H9 (cell line): ENCODE data around the gene CHRM4. TPM values are rescaled to one million over a fixed set of nuclear protein-coding genes. Genes with fewer than 3 reads are reported as not detected.

Experiments
- DNase-seq: peaks from one replicate; pipeline ENCODE4 v3.0.0-alpha.2; 2017
- H2AFZ ChIP-seq: one replicate; pipeline ENCODE4 v1.6.1; 2013; ENCODE audit warnings: mild to moderate bottlenecking, low read length, control low read depth, moderate library complexity
- H2AK5ac ChIP-seq: 2 replicates; pipeline ENCODE4 v1.6.1; 2013; ENCODE audit warnings: low read length, control low read depth, mixed read lengths; ENCODE audit not compliant: insufficient read length
- H2BK120ac ChIP-seq: one replicate; pipeline ENCODE4 v1.6.1; 2013; ENCODE audit warnings: low read depth, mild to moderate bottlenecking, low read length, control low read depth, inconsistent platforms; ENCODE audit not compliant: poor library complexity, severe bottlenecking
- H2BK12ac ChIP-seq: 2 replicates; pipeline ENCODE4 v1.6.1; 2013; ENCODE audit warnings: low read length, control low read depth, mixed read lengths, low read depth; ENCODE audit not compliant: insufficient read length
- H2BK15ac ChIP-seq: 2 replicates; pipeline ENCODE4 v1.6.1; 2013; ENCODE audit warnings: low read depth, low read length, control low read depth
- H2BK20ac ChIP-seq: one replicate; pipeline ENCODE4 v1.6.1; 2013; ENCODE audit warnings: low read depth, mild to moderate bottlenecking, low read length, control low read depth, inconsistent platforms; ENCODE audit not compliant: poor library complexity, severe bottlenecking
- H2BK5ac ChIP-seq: 2 replicates; pipeline ENCODE4 v1.6.1; 2013; ENCODE audit warnings: low read length, control low read depth, mixed read lengths; ENCODE audit not compliant: insufficient read length
- H3K14ac ChIP-seq: 2 replicates; pipeline ENCODE4 v1.6.1; 2013; ENCODE audit warnings: low read length, control low read depth; ENCODE audit not compliant: insufficient read depth
- H3K18ac ChIP-seq: 2 replicates; pipeline ENCODE4 v1.6.1; 2013; ENCODE audit warnings: low read depth, mild to moderate bottlenecking, mixed read lengths, low read length, control low read depth; ENCODE audit not compliant: insufficient read length
- H3K23ac ChIP-seq: 2 replicates; pipeline ENCODE4 v1.6.1; 2013; ENCODE audit warnings: low read length, control low read depth, mixed read lengths, low read depth; ENCODE audit not compliant: insufficient read length
- H3K23me2 ChIP-seq: 2 replicates; pipeline ENCODE4 v1.6.1; 2013; ENCODE audit warnings: low read depth, mild to moderate bottlenecking, mixed read lengths, low read length, control low read depth; ENCODE audit not compliant: insufficient read length, poor library complexity, severe bottlenecking
- H3K27ac ChIP-seq: 2 replicates; pipeline ENCODE4 v1.5.1; 2013; ENCODE audit warnings: low read length, control low read depth, mixed read lengths, low read depth; ENCODE audit not compliant: insufficient read length
- H3K27me3 ChIP-seq: 2 replicates; pipeline ENCODE4 v1.6.1; 2013; ENCODE audit warnings: low read length, control low read depth, inconsistent platforms; ENCODE audit not compliant: insufficient read depth
- H3K4ac ChIP-seq: 2 replicates; pipeline ENCODE4 v1.6.1; 2013; ENCODE audit warnings: low read depth, mild to moderate bottlenecking, control low read depth, inconsistent platforms, low read length, moderate library complexity
- H3K4me1 ChIP-seq: 2 replicates; pipeline ENCODE4 v1.6.1; 2013; ENCODE audit warnings: low read length, control low read depth, inconsistent platforms; ENCODE audit not compliant: insufficient read depth
- H3K4me2 ChIP-seq: 2 replicates; pipeline ENCODE4 v1.6.1; 2013; ENCODE audit warnings: low read length, control low read depth, mixed read lengths; ENCODE audit not compliant: insufficient read length, insufficient read depth
- H3K56ac ChIP-seq: 2 replicates; pipeline ENCODE4 v1.6.1; 2013; ENCODE audit warnings: low read depth, mild to moderate bottlenecking, mixed read lengths, low read length, control low read depth; ENCODE audit not compliant: insufficient read length
- H3K79me1 ChIP-seq: 2 replicates; pipeline ENCODE4 v1.6.1; 2013; ENCODE audit warnings: low read depth, mild to moderate bottlenecking, moderate library complexity, low read length, control low read depth, inconsistent platforms; ENCODE audit not compliant: insufficient read depth, poor library complexity, severe bottlenecking
- H3K79me2 ChIP-seq: 2 replicates; pipeline ENCODE4 v1.6.1; 2013; ENCODE audit warnings: low read length, control low read depth, inconsistent platforms; ENCODE audit not compliant: insufficient read depth
- H3K9ac ChIP-seq: 2 replicates; pipeline ENCODE4 v1.6.1; 2013; ENCODE audit warnings: low read length, control low read depth, mixed read lengths; ENCODE audit not compliant: insufficient read length; ENCODE audit errors: extremely low read depth
- H3K9me3 ChIP-seq: one replicate; pipeline ENCODE4 v1.6.1; 2013; ENCODE audit warnings: low read depth, low read length, inconsistent platforms; ENCODE audit not compliant: control insufficient read depth
- H3T11ph ChIP-seq: one replicate; pipeline ENCODE4 v1.6.1; 2013; ENCODE audit warnings: mild to moderate bottlenecking, low read length, control low read depth, inconsistent platforms
- H4K20me1 ChIP-seq: one replicate; pipeline ENCODE4 v1.6.1; 2013; ENCODE audit not compliant: control insufficient read depth, insufficient read length, insufficient read depth
- H4K5ac ChIP-seq: 2 replicates; pipeline ENCODE4 v1.6.1; 2013; ENCODE audit warnings: low read depth, mild to moderate bottlenecking, mixed read lengths, low read length, control low read depth; ENCODE audit not compliant: insufficient read length
- H4K8ac ChIP-seq: replicated peaks from 2 replicates; pipeline ENCODE4 v1.6.1; 2013; ENCODE audit warnings: low read length, control low read depth, mixed read lengths, low read depth; ENCODE audit not compliant: insufficient read length
- H4K91ac ChIP-seq: 2 replicates; pipeline ENCODE4 v1.6.1; 2013; ENCODE audit warnings: low read depth, mild to moderate bottlenecking, moderate library complexity, mixed read lengths, low read length, control low read depth; ENCODE audit not compliant: insufficient read length
- H3K27ac Mint-ChIP-seq, 3 experiments: 2 replicates in 2 of 3; 3 replicates in 1 of 3; pipeline ENCODE4 v1.8.0; 2020 to 2021; ENCODE audit warnings: mixed read lengths in 3 of 3, mild to moderate bottlenecking in 1 of 3, moderate library complexity in 1 of 3
- H3K27me3 Mint-ChIP-seq: 2 replicates; pipeline ENCODE4 v1.8.0; 2021; ENCODE audit warnings: low read depth, mild to moderate bottlenecking, moderate library complexity, mixed read lengths
- H3K36me3 Mint-ChIP-seq, 3 experiments: 2 replicates in 2 of 3; 3 replicates in 1 of 3; pipeline ENCODE4 v1.8.0; 2020 to 2021; ENCODE audit warnings: low read depth in 3 of 3, mixed read lengths in 3 of 3; ENCODE audit not compliant: insufficient read depth in 1 of 3
- H3K4me1 Mint-ChIP-seq, 2 experiments: 2 replicates each; pipeline ENCODE4 v1.8.0; 2020; ENCODE audit warnings: mixed read lengths in 2 of 2
- H3K4me3 Mint-ChIP-seq, 2 experiments: 2 replicates in 1 of 2; 3 replicates in 1 of 2; pipeline ENCODE4 v1.8.0; 2020 to 2021; ENCODE audit warnings: mild to moderate bottlenecking in 2 of 2, mixed read lengths in 2 of 2, moderate library complexity in 1 of 2
- H3K9me3 Mint-ChIP-seq, 2 experiments: 2 replicates in 1 of 2; 3 replicates in 1 of 2; pipeline ENCODE4 v1.8.0; 2020; ENCODE audit warnings: mild to moderate bottlenecking in 2 of 2, mixed read lengths in 2 of 2, moderate library complexity in 1 of 2
- CTCF ChIP-seq: fragments of 200-600 bp; sonication (generic); conservative IDR thresholded peaks from 3 replicates; pipeline ENCODE4 v1.8.0; 2021; ENCODE audit warnings: antibody characterized with exemption, mild to moderate bottlenecking
- WGBS: extraction: QIAGEN DNeasy Blood & Tissue Kit; methylation state at CpG from one replicate; pipeline ENCODE4 v1.1.7; 2013; ENCODE audit warnings: missing lambda C conversion rate, low lambda C conversion rate, mixed read lengths; ENCODE audit not compliant: insufficient read length; ENCODE audit errors: extremely low coverage; 5-methylcytosine and 5-hydroxymethylcytosine counted together
- total RNA-seq: library from RNA; stranded (reverse); gene quantifications from 2 replicates; pipeline ENCODE4 v1.2.1, GENCODE V29; 2021

The CHRM4 gene
- total RNA-seq, 1 experiment from 2014 or later, result 1.0 TPM

GRCh38 chr11:46335271-46335670 is 56.3 kb downstream of the CHRM4 start:
- no peak overlapping the region for H3K18ac ChIP-seq
- no CpG with 5 or more reads among the region's 6 CpGs for WGBS
- no peak overlapping the region for H3T11ph ChIP-seq
- H2BK15ac ChIP-seq, result no peak overlapping the region
- H3K56ac ChIP-seq, result no peak overlapping the region
- Mint-ChIP-seq H3K4me3 (peak overlapping the region in 1 of 2 experiments; percentile 6; a peak in 1 of 5 replicates), H3K4me1 (peaks cover 67 to 86% of the 10 kb centered on the region in 2 experiments), H3K27ac (peak overlapping the region in 1 of 3 experiments; percentile 35; a peak in 1 of 7 replicates), H3K9me3 (no peaks in the 10 kb centered on the region), H3K27me3 (peaks cover 48% of the 10 kb centered on the region), H3K36me3 (no peaks in the 10 kb centered on the region; a peak in 1 of 7 replicates)
- H4K5ac ChIP-seq, result no peak overlapping the region
- H3K23me2 ChIP-seq, result peaks cover 7% of the 10 kb centered on the region
- no peak overlapping the region for H3K9ac ChIP-seq
- H3K9me3 ChIP-seq, result no peaks in the 10 kb centered on the region
- H3K79me2 ChIP-seq, result no peaks in the 10 kb centered on the region
- no peaks in the 10 kb centered on the region for H3K79me1 ChIP-seq
- no peak overlapping the region for H2AFZ ChIP-seq
- DNase-seq, result no peak
- H3K4me2 ChIP-seq, result no peak overlapping the region
- no peaks in the 10 kb centered on the region for H4K20me1 ChIP-seq
- no peak overlapping the region for H2BK120ac ChIP-seq
- H3K27me3 ChIP-seq, result peaks cover 21% of the 10 kb centered on the region; the same call in 1 of the 2 replicates
- H3K4ac ChIP-seq, result no peak overlapping the region
- H2BK5ac ChIP-seq, result no peak overlapping the region
- no peak overlapping the region for H2BK12ac ChIP-seq
- TF ChIP-seq CTCF, result no peak
- H3K23ac ChIP-seq, result no peak overlapping the region
- no peak overlapping the region for H2AK5ac ChIP-seq
- no peak overlapping the region for H3K27ac ChIP-seq
- peaks cover 13% of the 10 kb centered on the region; the same call in 1 of the 2 replicates for H3K4me1 ChIP-seq
- no peak overlapping the region for H4K91ac ChIP-seq
- no peak overlapping the region for H4K8ac ChIP-seq
- H2BK20ac ChIP-seq, result no peak overlapping the region
- no peak overlapping the region for H3K14ac ChIP-seq
